Testis (tissue), 2 donors: ENCODE measurements around the gene CLDN4.
"Not testable (repeated sequence)": the region's sequence is repeated elsewhere in the genome, so short reads cannot be mapped to it uniquely, and the experiment has no call there.

Experiments used
- CTCF ChIP-seq, 3 experiments: fragments of 450-650 bp in 2 of 3; fragments of 200-600 bp in 1 of 3; sonication (generic) in 1 of 3; IDR thresholded peaks; one replicate each; pipeline ENCODE4 v1.5.1; 2016 to 2019; ENCODE audit warnings: antibody characterized with exemption in 3 of 3, mild to moderate bottlenecking in 2 of 3, moderate library complexity in 1 of 3
- POLR2A ChIP-seq: fragments of 450-650 bp; IDR thresholded peaks from one replicate; pipeline ENCODE4 v1.6.1; 2017; ENCODE audit warnings: antibody characterized with exemption, mild to moderate bottlenecking, moderate library complexity

GRCh38 chr7:73787786-73788048 lies 43.1 kb upstream of the CLDN4 start:
- not testable (repeated sequence) for TF ChIP-seq CTCF (IDR thresholded peaks at IDR 0.05); POLR2A
